ENCODE results near the gene SCO2. TPM values are rescaled to one million over a fixed set of nuclear protein-coding genes. Genes with fewer than 3 reads are reported as not detected.

The SCO2 gene
- total and polyA plus RNA-seq, 9 of the 15 experiments (the other 6 are each of a cell fraction or from before 2014, with no cell fraction given) = 0.34 to 4.0 (median 1.1) TPM; not detected in 3

GRCh38 chr22:50564289-50564688, 38.9 kb upstream of the SCO2 start (continued):
- TF ChIP-seq ZNF395 (CRISPR knock-in tag; IDR thresholded peaks at IDR 0.05) = no peak
- no peak for TF ChIP-seq L3MBTL2 (IDR thresholded peaks at IDR 0.05)

DNA sequence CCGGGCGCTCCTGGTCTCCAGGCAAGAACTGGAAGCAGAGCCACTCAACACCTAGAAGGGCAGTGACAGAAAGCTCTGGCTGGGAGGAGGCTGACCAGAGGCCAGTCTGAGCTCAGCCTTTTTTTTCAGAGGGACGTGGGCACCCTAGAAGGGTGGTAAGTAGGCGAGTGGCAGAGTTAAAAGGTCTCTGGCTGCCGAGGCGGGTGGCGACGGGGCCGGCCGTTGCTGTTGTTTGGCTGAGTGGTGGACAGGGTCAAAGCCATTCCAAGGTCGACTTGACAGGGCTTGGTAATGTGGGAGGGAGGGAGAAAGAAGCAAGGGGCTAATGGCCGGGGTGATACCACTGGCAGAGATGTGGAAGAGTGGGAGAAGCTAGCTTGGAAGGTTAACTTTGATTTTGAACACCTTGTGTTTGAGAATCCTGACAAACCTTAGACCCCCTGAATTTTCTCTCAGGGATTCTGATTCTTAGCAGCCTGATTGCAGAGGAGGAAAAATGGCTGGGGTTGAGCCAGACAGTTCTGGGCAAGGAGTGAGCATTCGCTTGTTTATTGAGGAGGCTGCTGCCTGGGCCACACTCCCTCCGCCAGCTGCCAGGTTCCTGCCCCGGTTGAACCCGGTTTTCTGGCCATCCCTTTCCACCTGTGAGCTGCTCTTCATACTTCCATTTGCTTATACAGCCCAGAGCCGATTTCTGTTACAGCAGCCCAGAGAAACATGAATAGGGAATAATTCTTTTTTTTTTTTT, 38.2 kb upstream of the SCO2 start:
- Histone ChIP-seq H3K36me3 (ENCODE audit: control insufficient read depth, insufficient read depth, low read length) (no peaks in the 10 kb centered on the region), H2AFZ (ENCODE audit: low read depth, low read length) (peak overlapping the region; percentile 87), H4K20me1 (replicated peaks; ENCODE audit: control insufficient read depth, insufficient read depth, low read length) (no peaks in the 10 kb centered on the region), H3K79me2 (ENCODE audit: control insufficient read depth, insufficient read depth, low read length) (no peaks in the 10 kb centered on the region), H3K4me1 (replicated peaks in 1 of 2; ENCODE audit: control insufficient read depth in 2 of 2, insufficient read depth in 2 of 2, low read length in 2 of 2) (peaks cover 0 to 15% of the 10 kb centered on the region in 2 experiments; a peak in 2 of 5 replicates), H3K9me1 (ENCODE audit: control insufficient read depth, insufficient read depth, low read length) (no peaks in the 10 kb centered on the region), H3K9ac (ENCODE audit: insufficient read depth in 1 of 2, low read depth in 2 of 2, low read length in 2 of 2) (peak overlapping the region; percentile 53 to 93; a peak in 3 of 4 replicates), H3K27me3 (ENCODE audit: control insufficient read depth in 2 of 2, insufficient read depth in 2 of 2, low read length in 2 of 2) (no peaks in the 10 kb centered on the region), H3K4me3 (peak overlapping the region; percentile 57), H3K9me3 (replicated peaks; ENCODE audit: control insufficient read depth, insufficient read depth, low read depth, low read length) (no peaks in the 10 kb centered on the region), H3K27ac (ENCODE audit: extremely low read depth, low read depth, low read length) (peak overlapping the region; percentile 39; the same call in 1 of the 3 replicates), H3K4me2 (ENCODE audit: insufficient read depth, low read length) (peak overlapping the region; percentile 87)
- FAIRE-seq (no peak), ATAC-seq (peak; percentile 44), DNase-seq (ENCODE audit: extremely low read depth in 1 of 4, low spot score in 3 of 4) (no peak)
- ChIA-PET CTCF (ENCODE audit: low intra/inter-chr PET ratio) (no interaction called here), POLR2A (interaction anchor here (0.5 to 1.3 kb wide), 7 partner anchors 11 to 41 kb away, joined by 3 to 7 read pairs (median 4); no protein-coding TSS in a partner anchor)
- no peak for TF ChIP-seq MIER1 (IDR thresholded peaks at IDR 0.05; ENCODE audit: low read depth)
- TF ChIP-seq MTA3 (IDR thresholded peaks at IDR 0.05; ENCODE audit: borderline replicate concordance) = no peak
- TF ChIP-seq ESRRA (IDR thresholded peaks at IDR 0.05; ENCODE audit: borderline replicate concordance, low read depth) = 0 out of 2 replicates have a peak, but pooled peaks have one; percentile 13
- in situ Hi-C loops (cut with MboI) (no loop called here), intact Hi-C loops (cut with micrococcal nuclease) (loop anchor here (5.0 kb wide), 1 partner anchor 36 kb away; the partner anchor contains the start of gene SCO2)
- 26% methylated on average over 16 of the region's 17 CpGs for WGBS (ENCODE audit: insufficient coverage, low coverage, missing lambda C conversion rate)
- no TSS peak for BruUV-seq (replicated peaks)
